DOHH2 (cell line): ENCODE data around the gene DLG1.

ENCODE experiments used
- H3F3A ChIP-seq: fragments of 200-600 bp; sonication (generic), shearing (Covaris generic); 2 replicates; pipeline ENCODE4 v1.6.0; 2016; ENCODE audit warnings: antibody characterized with exemption, mild to moderate bottlenecking; ENCODE audit not compliant: control insufficient read depth, insufficient read depth
- H3K27ac ChIP-seq: fragments of 200-600 bp; sonication (generic); 2 replicates; pipeline ENCODE4 v1.5.1; 2014; ENCODE audit warnings: low read depth, mild to moderate bottlenecking, low read length, moderate library complexity
- H3K27me3 ChIP-seq: fragments of 200-600 bp; sonication (generic); 2 replicates; pipeline ENCODE4 v1.6.1; 2014; ENCODE audit warnings: mild to moderate bottlenecking, low read length, mixed read lengths; ENCODE audit not compliant: control insufficient read depth
- H3K36me3 ChIP-seq: fragments of 200-600 bp; sonication (generic); 2 replicates; pipeline ENCODE4 v1.6.1; 2014; ENCODE audit warnings: mild to moderate bottlenecking, low read length, moderate library complexity, mixed read lengths; ENCODE audit not compliant: control insufficient read depth
- H3K4me1 ChIP-seq: fragments of 200-600 bp; sonication (generic); 2 replicates; pipeline ENCODE4 v1.6.1; 2014; ENCODE audit warnings: mild to moderate bottlenecking, low read length, mixed read lengths; ENCODE audit not compliant: control insufficient read depth
- H3K4me2 ChIP-seq: fragments of 200-600 bp; sonication (generic); 2 replicates; pipeline ENCODE4 v1.6.0; 2014; ENCODE audit warnings: mild to moderate bottlenecking, low read length, moderate library complexity
- H3K4me3 ChIP-seq: fragments of 200-600 bp; sonication (generic); 2 replicates; pipeline ENCODE4 v1.5.1; 2014; ENCODE audit warnings: mild to moderate bottlenecking, low read length, mixed read lengths
- H3K79me2 ChIP-seq: fragments of 200-600 bp; sonication (generic); 2 replicates; pipeline ENCODE4 v1.6.1; 2014; ENCODE audit warnings: mild to moderate bottlenecking, low read length, mixed read lengths; ENCODE audit not compliant: control insufficient read depth
- H3K9me2 ChIP-seq: fragments of 200-600 bp; sonication (generic); replicated peaks from 2 replicates; pipeline ENCODE4 v1.6.1; 2014; ENCODE audit warnings: mild to moderate bottlenecking, low read length, mixed read lengths; ENCODE audit not compliant: control insufficient read depth
- H3K9me3 ChIP-seq: fragments of 200-600 bp; sonication (generic); 2 replicates; pipeline ENCODE4 v1.6.1; 2014; ENCODE audit warnings: antibody characterized with exemption, low read length, mixed read lengths; ENCODE audit not compliant: control insufficient read depth, insufficient read depth
- H4K20me1 ChIP-seq: fragments of 200-600 bp; sonication (generic); 2 replicates; pipeline ENCODE4 v1.6.0; 2014; ENCODE audit warnings: low read depth, mild to moderate bottlenecking, antibody characterized with exemption, low read length, moderate library complexity; ENCODE audit not compliant: control insufficient read depth, insufficient read depth
- CTCF ChIP-seq: fragments of 200-600 bp; sonication (generic); IDR thresholded peaks from one replicate; pipeline ENCODE4 v1.5.1; 2014; ENCODE audit warnings: antibody characterized with exemption, mild to moderate bottlenecking, low read depth, low read length; ENCODE audit not compliant: poor library complexity, severe bottlenecking
- EZH2phosphoT487 ChIP-seq: fragments of 200-600 bp; sonication (generic); IDR thresholded peaks from 2 replicates; pipeline ENCODE4 v1.6.1; 2017; ENCODE audit warnings: borderline replicate concordance, mild to moderate bottlenecking, antibody characterized with exemption, low read length, moderate library complexity, mixed read lengths

DLG1 gene

GRCh38 chr3:197239857-197240256 lies 58.6 kb downstream of the DLG1 start:
- Histone ChIP-seq H3K4me2 (no peak overlapping the region), H3K9me3 (peaks cover 16% of the 10 kb centered on the region; the same call in 1 of the 2 replicates), H4K20me1 (no peaks in the 10 kb centered on the region), H3K4me1 (no peaks in the 10 kb centered on the region), H3F3A (no peaks in the 10 kb centered on the region), H3K4me3 (no peak overlapping the region), H3K27me3 (no peaks in the 10 kb centered on the region), H3K9me2 (no peaks in the 10 kb centered on the region), H3K27ac (no peak overlapping the region), H3K79me2 (peaks cover 89% of the 10 kb centered on the region), H3K36me3 (peaks cover 34% of the 10 kb centered on the region)
- TF ChIP-seq EZH2phosphoT487: no peak
- no peak for TF ChIP-seq CTCF

- Histone ChIP-seq H3F3A (no peaks in the 10 kb centered on the region), H3K4me3 (no peak overlapping the region), H3K9me2 (no peaks in the 10 kb centered on the region), H4K20me1 (no peaks in the 10 kb centered on the region), H3K79me2 (peaks cover 93% of the 10 kb centered on the region), H3K27me3 (no peaks in the 10 kb centered on the region), H3K36me3 (peaks cover 23% of the 10 kb centered on the region), H3K4me1 (no peaks in the 10 kb centered on the region), H3K27ac (no peak overlapping the region), H3K4me2 (no peak overlapping the region), H3K9me3 (peaks cover 12% of the 10 kb centered on the region; the same call in 1 of the 2 replicates)
- TF ChIP-seq CTCF (no peak), EZH2phosphoT487 (no peak)
Measured at GRCh38 chr3:197238842-197239241, 59.6 kb downstream of the DLG1 start.

- H3K4me3 ChIP-seq: no peak overlapping the region
- no peaks in the 10 kb centered on the region for H3K4me1 ChIP-seq
- H3F3A ChIP-seq: no peaks in the 10 kb centered on the region
- no peak overlapping the region for H3K27ac ChIP-seq
- no peak for TF ChIP-seq CTCF
- no peak for TF ChIP-seq EZH2phosphoT487
- peaks cover 91% of the 10 kb centered on the region for H3K79me2 ChIP-seq
- H4K20me1 ChIP-seq: no peaks in the 10 kb centered on the region
- H3K9me3 ChIP-seq: peaks cover 3% of the 10 kb centered on the region; the same call in 1 of the 2 replicates
- no peak overlapping the region for H3K4me2 ChIP-seq
- H3K36me3 ChIP-seq: peaks cover 14% of the 10 kb centered on the region
- no peaks in the 10 kb centered on the region for H3K9me2 ChIP-seq
- no peaks in the 10 kb centered on the region for H3K27me3 ChIP-seq
Measured at GRCh38 chr3:197237897-197238296, 60.5 kb downstream of the DLG1 start.
